ENCODE data around the gene KRR1. TPM values are rescaled to one million over a fixed set of nuclear protein-coding genes. Genes with fewer than 3 reads are reported as not detected.
A peak's percentile ranks its signal among the peaks of the same experiment; 100 is the strongest.
"Not testable (repeated sequence)": the region's sequence is repeated elsewhere in the genome, so short reads cannot be mapped to it uniquely, and the experiment has no call there.

The KRR1 gene
- total RNA-seq, 1 donor from 2014 or later = 57.7 TPM

- Mint-ChIP-seq H3K36me3 (ENCODE audit: unreplicated experiment) (peaks cover 7% of the 10 kb centered on the region), H3K4me1 (ENCODE audit: low read depth, unreplicated experiment) (peaks cover 39% of the 10 kb centered on the region), H3K27me3 (ENCODE audit: unreplicated experiment) (peaks cover 4% of the 10 kb centered on the region), H3K27ac (ENCODE audit: unreplicated experiment) (peak overlapping the region; percentile 87), H3K4me3 (ENCODE audit: unreplicated experiment) (peak overlapping the region; percentile 63), H3K9me3 (ENCODE audit: unreplicated experiment) (peaks cover 12% of the 10 kb centered on the region)
- no peak for TF ChIP-seq CTCF (IDR thresholded peaks at IDR 0.05; ENCODE audit: partially characterized antibody, unreplicated experiment)
- no peak for DNase-seq
Observed at GRCh38 chr12:75528272-75528671, 16.9 kb upstream of the KRR1 start.

GRCh38 chr12:75526655-75527511 is 15.5 kb upstream of the KRR1 start:
- peak; percentile 76 for DNase-seq
- H3K9me3 Mint-ChIP-seq (ENCODE audit: unreplicated experiment) = peaks cover 12% of the 10 kb centered on the region
- H3K27ac Mint-ChIP-seq (ENCODE audit: unreplicated experiment) = peak overlapping the region; percentile 97
- peak overlapping the region; percentile 86 for H3K4me3 Mint-ChIP-seq (ENCODE audit: unreplicated experiment)
- peak; percentile 97 for TF ChIP-seq CTCF (IDR thresholded peaks at IDR 0.05; ENCODE audit: partially characterized antibody, unreplicated experiment)
- H3K36me3 Mint-ChIP-seq (ENCODE audit: unreplicated experiment) = peaks cover 13% of the 10 kb centered on the region
- peaks cover 4% of the 10 kb centered on the region for H3K27me3 Mint-ChIP-seq (ENCODE audit: unreplicated experiment)
- peaks cover 39% of the 10 kb centered on the region for H3K4me1 Mint-ChIP-seq (ENCODE audit: low read depth, unreplicated experiment)

GRCh38 chr12:75525263-75525662 is 13.9 kb upstream of the KRR1 start:
- Mint-ChIP-seq H3K4me3 (ENCODE audit: unreplicated experiment) (peak overlapping the region; percentile 84), H3K4me1 (ENCODE audit: low read depth, unreplicated experiment) (peaks cover 37% of the 10 kb centered on the region), H3K36me3 (ENCODE audit: unreplicated experiment) (peaks cover 14% of the 10 kb centered on the region), H3K27me3 (ENCODE audit: unreplicated experiment) (peaks cover 4% of the 10 kb centered on the region), H3K9me3 (ENCODE audit: unreplicated experiment) (peaks cover 18% of the 10 kb centered on the region), H3K27ac (ENCODE audit: unreplicated experiment) (peak overlapping the region; percentile 96)
- TF ChIP-seq CTCF (IDR thresholded peaks at IDR 0.05; ENCODE audit: partially characterized antibody, unreplicated experiment) = no peak
- DNase-seq = no peak

- Mint-ChIP-seq H3K9me3 (ENCODE audit: unreplicated experiment) (peaks cover 17% of the 10 kb centered on the region), H3K4me1 (ENCODE audit: low read depth, unreplicated experiment) (peaks cover 17% of the 10 kb centered on the region), H3K36me3 (ENCODE audit: unreplicated experiment) (peaks cover 14% of the 10 kb centered on the region)
- not testable (repeated sequence) for H3K27ac Mint-ChIP-seq (ENCODE audit: unreplicated experiment); H3K4me3 Mint-ChIP-seq (ENCODE audit: unreplicated experiment); DNase-seq; H3K27me3 Mint-ChIP-seq (ENCODE audit: unreplicated experiment)
Observed at GRCh38 chr12:75522124-75522523, 10.7 kb upstream of the KRR1 start.

GRCh38 chr12:75521224-75521623 is 9.8 kb upstream of the KRR1 start:
- H3K27me3 Mint-ChIP-seq (ENCODE audit: unreplicated experiment); H3K27ac Mint-ChIP-seq (ENCODE audit: unreplicated experiment); H3K4me3 Mint-ChIP-seq (ENCODE audit: unreplicated experiment); DNase-seq: not testable (repeated sequence)
- Mint-ChIP-seq H3K4me1 (ENCODE audit: low read depth, unreplicated experiment) (peaks cover 11% of the 10 kb centered on the region), H3K9me3 (ENCODE audit: unreplicated experiment) (peaks cover 11% of the 10 kb centered on the region), H3K36me3 (ENCODE audit: unreplicated experiment) (peaks cover 14% of the 10 kb centered on the region)

GRCh38 chr12:75509621-75510020 is 1.8 kb downstream of the KRR1 start:
- no peak overlapping the region for H3K27ac Mint-ChIP-seq (ENCODE audit: unreplicated experiment)
- H3K36me3 Mint-ChIP-seq (ENCODE audit: unreplicated experiment) = no peaks in the 10 kb centered on the region
- H3K4me3 Mint-ChIP-seq (ENCODE audit: unreplicated experiment) = peak overlapping the region; percentile 98
- H3K9me3 Mint-ChIP-seq (ENCODE audit: unreplicated experiment) = peaks cover 3% of the 10 kb centered on the region
- H3K27me3 Mint-ChIP-seq (ENCODE audit: unreplicated experiment) = no peaks in the 10 kb centered on the region
- no peak for TF ChIP-seq CTCF (IDR thresholded peaks at IDR 0.05; ENCODE audit: partially characterized antibody, unreplicated experiment)
- peaks cover 15% of the 10 kb centered on the region for H3K4me1 Mint-ChIP-seq (ENCODE audit: low read depth, unreplicated experiment)
- no peak for DNase-seq
